Upper lobe of left lung (tissue), 4 donors: ENCODE results near the gene MED22.

Experiments used
- EP300 ChIP-seq, 4 donors: sonication (generic); formaldehyde crosslinking; IDR thresholded peaks; one replicate each; pipeline ENCODE4 v1.5.1; 2017; ENCODE audit warnings: antibody characterized with exemption in 4 of 4, control low read depth in 2 of 4
- POLR2A ChIP-seq, 4 donors: fragments of 450-650 bp; IDR thresholded peaks; one replicate each; pipeline ENCODE4 v1.5.1; 2016 to 2017; ENCODE audit warnings: antibody characterized with exemption in 4 of 4, mild to moderate bottlenecking in 2 of 4
- POLR2AphosphoS5 ChIP-seq, 2 donors: sonication (generic); formaldehyde crosslinking; IDR thresholded peaks; one replicate each; pipeline ENCODE4 v1.5.1; 2017; ENCODE audit warnings: antibody characterized with exemption in 2 of 2
- TF ChIP-seq, protein P1 (sequence below), 6 experiments: fragments of 450-650 bp in 4 of 6; fragments of 200-600 bp in 2 of 6; sonication (generic) in 2 of 6; IDR thresholded peaks; one replicate each; pipeline ENCODE4 v1.5.1; 2016 to 2019; ENCODE audit warnings: antibody characterized with exemption in 6 of 6

DNA sequence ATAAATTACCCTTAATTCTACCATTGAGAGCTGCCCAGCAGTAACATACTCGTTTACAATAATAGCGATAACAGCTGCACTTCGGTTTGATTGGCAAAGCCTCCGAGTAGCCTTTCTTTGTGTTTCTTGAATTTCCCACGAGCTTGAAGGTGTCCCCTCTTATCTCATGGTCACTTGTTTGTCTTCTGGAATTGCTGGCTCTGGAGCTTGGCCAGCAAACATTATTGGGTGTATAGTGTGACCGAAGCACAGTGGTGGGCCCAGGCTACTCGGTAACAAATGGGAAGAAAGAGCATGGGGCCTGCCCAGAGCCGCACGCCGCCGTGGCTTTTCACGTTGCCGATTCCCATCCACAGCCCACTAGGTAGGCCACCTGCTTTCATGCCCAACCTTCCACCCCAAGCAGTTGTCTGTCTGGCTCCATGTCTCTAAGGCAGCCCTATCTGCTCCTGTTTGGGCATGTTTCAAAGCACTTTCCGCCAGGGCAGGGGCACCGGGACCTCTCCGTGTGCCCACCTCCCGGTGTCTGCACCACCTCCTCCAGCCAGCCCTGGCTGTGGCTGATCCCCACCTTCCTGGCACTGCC lies 36.9 kb upstream of the MED22 start:
- TF ChIP-seq POLR2AphosphoS5 (IDR thresholded peaks at IDR 0.05) (no peak), EP300 (IDR thresholded peaks at IDR 0.05) (no peak), POLR2A (IDR thresholded peaks at IDR 0.05) (no peak)
- TF ChIP-seq, protein P1, sequence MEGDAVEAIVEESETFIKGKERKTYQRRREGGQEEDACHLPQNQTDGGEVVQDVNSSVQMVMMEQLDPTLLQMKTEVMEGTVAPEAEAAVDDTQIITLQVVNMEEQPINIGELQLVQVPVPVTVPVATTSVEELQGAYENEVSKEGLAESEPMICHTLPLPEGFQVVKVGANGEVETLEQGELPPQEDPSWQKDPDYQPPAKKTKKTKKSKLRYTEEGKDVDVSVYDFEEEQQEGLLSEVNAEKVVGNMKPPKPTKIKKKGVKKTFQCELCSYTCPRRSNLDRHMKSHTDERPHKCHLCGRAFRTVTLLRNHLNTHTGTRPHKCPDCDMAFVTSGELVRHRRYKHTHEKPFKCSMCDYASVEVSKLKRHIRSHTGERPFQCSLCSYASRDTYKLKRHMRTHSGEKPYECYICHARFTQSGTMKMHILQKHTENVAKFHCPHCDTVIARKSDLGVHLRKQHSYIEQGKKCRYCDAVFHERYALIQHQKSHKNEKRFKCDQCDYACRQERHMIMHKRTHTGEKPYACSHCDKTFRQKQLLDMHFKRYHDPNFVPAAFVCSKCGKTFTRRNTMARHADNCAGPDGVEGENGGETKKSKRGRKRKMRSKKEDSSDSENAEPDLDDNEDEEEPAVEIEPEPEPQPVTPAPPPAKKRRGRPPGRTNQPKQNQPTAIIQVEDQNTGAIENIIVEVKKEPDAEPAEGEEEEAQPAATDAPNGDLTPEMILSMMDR (IDR thresholded peaks at IDR 0.05) = no peak
